Muscle of leg (tissue), 11 donors: ENCODE data around the gene LGALS7. TPM values are rescaled to one million over a fixed set of nuclear protein-coding genes. Genes with fewer than 3 reads are reported as not detected.
"Not testable (repeated sequence)": the region's sequence is repeated elsewhere in the genome, so short reads cannot be mapped to it uniquely, and the experiment has no call there.

Source experiments
- DNase-seq: peaks from one replicate; pipeline ENCODE4 v3.0.0; 2013
- H3K27ac ChIP-seq: one replicate; pipeline ENCODE4 v1.5.1; 2013; ENCODE audit warnings: mild to moderate bottlenecking, low read length, control low read depth
- H3K27me3 ChIP-seq: one replicate; pipeline ENCODE4 v1.6.1; 2013; ENCODE audit warnings: low read length; ENCODE audit not compliant: control insufficient read depth, insufficient read depth
- H3K36me3 ChIP-seq: one replicate; pipeline ENCODE4 v1.6.1; 2013; ENCODE audit warnings: low read length; ENCODE audit not compliant: control insufficient read depth, insufficient read depth
- H3K4me1 ChIP-seq: one replicate; pipeline ENCODE4 v1.6.1; 2013; ENCODE audit warnings: low read length; ENCODE audit not compliant: control insufficient read depth, insufficient read depth
- H3K4me3 ChIP-seq: one replicate; pipeline ENCODE4 v1.5.1; 2013; ENCODE audit warnings: low read length, control low read depth
- H3K9me3 ChIP-seq: replicated peaks from 2 replicates; pipeline ENCODE4 v1.6.1; 2013; ENCODE audit warnings: low read depth, low read length; ENCODE audit not compliant: control insufficient read depth
- WGBS: methylation state at CpG from one replicate; pipeline ENCODE4 v1.1.5; 2013; ENCODE audit warnings: missing lambda C conversion rate; ENCODE audit not compliant: insufficient coverage; 5-methylcytosine and 5-hydroxymethylcytosine counted together
- polyA plus RNA-seq, 8 donors: library from polyadenylated mRNA; unstranded; fragments of 120-200 nt; gene quantifications; one replicate each; pipeline versions ENCODE4 v1.2.1 to v1.2.3, GENCODE V29; 2013; ENCODE audit warnings: inconsistent platforms in 1 of 8, low replicate concordance in 1 of 8; ENCODE audit not compliant: insufficient read length in 8 of 8, insufficient read depth in 1 of 8
- total RNA-seq: library from RNA; stranded (reverse); fragments of 120-200 nt; gene quantifications from one replicate; pipeline ENCODE4 v1.2.4, GENCODE V29; 2013

LGALS7 gene
- total and polyA plus RNA-seq, 9 donors = 0.22 to 1.1 (median 0.84) TPM; not detected in 3

DNA sequence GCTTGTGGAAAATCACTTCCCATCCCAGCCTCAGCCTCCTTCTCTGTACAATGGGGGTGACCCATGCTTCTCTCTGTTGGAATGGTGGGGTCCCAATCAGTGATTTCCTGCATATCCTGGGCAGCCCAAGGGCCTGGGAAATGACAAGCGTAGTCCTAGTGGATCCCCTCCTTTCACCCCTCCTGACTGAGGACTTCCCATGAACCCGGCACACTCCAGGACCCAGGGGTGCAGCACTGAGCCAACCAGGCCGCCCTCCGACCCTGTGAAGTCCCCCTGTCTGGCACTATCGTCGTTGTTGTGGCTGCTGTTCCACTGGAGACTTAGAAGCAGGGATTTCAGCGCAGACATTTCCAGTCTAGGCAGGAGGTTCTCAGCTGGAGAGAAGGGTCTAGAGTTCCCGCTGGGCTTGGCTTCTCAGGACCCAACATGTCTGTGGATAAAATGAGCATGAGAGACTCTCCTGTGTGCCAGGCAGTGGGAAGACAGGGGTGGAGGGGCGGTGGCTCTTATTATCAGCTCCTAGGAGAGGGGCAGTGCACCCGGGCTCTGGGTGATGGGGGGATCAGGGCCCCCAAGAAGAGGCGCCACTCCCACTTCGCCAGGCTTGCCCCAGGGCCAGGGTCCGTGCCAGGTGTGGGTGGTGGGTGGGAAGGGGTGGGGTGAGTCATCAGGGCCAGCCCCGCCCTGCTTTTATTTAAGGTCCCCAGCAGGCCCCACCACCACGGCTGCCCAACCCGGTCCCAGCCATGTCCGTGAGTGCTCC, 15.3 kb upstream of the LGALS7 start, which contains the start of gene LGALS7B:
TSS of gene LGALS7B (plus strand) at position 723 of the 766 bp plus-strand sequence. CDS start at position 750, 27 bp downstream.
- H3K4me1 ChIP-seq = peaks cover 12% of the 10 kb centered on the region
- no peaks in the 10 kb centered on the region for H3K27me3 ChIP-seq
- no peaks in the 10 kb centered on the region for H3K9me3 ChIP-seq
- 46% methylated on average over 8 of the region's 17 CpGs for WGBS
- no peaks in the 10 kb centered on the region for H3K36me3 ChIP-seq
- no peak within 1 kb of the TSS for H3K27ac ChIP-seq
- H3K4me3 ChIP-seq = no peak within 1 kb of the TSS
- no peak for DNase-seq

DNA sequence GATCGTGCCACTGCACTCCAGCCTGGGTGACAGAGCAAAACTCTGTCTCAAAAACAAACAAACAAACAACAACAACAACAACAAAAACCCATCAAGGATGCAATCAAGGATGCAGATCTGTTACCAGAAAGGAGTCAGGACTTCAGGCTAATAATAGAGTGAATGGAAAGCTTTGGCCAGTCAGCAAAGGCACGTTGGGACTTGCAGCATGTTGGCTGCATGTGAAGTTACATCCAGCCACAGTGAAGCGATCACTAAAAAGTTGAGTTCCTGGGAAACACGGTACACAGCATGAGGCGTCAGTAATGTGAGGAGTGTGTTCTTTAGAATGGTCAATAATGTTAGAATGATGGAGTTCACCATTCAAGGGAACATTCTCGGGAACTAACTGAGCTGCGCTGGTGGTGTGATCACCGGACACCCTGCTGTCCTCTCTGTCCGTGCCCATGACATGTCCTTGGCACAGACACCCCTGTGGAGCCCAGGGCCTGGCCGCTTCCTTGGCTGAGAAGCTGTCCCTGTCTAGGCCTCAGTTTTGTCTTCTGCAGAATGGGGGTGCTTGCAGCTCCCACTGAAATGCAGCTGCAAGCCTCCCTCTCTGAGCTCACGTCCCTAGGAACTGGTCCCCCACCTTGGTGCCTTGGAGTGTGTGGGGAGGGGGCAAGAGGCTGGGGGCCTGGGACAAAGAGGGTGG, 13.4 kb upstream of the LGALS7 start:
- Histone ChIP-seq H3K9me3 (no peaks in the 10 kb centered on the region), H3K27ac (no peak overlapping the region), H3K4me1 (peaks cover 4% of the 10 kb centered on the region), H3K4me3 (no peak overlapping the region), H3K36me3 (no peaks in the 10 kb centered on the region), H3K27me3 (peaks cover 4% of the 10 kb centered on the region)
- WGBS = 70% methylated on average over 9 of the region's 11 CpGs
- no peak for DNase-seq

DNA sequence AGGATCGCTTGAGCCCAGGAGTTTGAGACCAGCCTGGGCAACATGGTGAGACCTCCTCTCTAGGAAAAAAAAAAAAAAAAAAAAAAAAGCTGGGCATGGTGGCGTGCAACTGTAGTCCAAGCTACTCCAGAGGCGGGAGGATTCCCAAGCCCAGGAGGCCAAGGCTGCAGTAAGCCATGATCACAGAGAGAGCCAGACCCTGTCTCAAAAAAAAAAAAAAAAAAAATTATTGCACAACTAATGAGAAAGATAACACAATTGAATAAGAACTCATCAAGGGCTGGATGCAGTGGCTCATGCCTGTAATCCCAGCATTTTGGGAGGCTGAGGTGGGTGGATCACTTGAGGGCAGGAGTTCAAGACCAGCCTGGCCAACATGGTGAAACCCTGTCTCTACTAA, 12.7 kb upstream of the LGALS7 start:
- not testable (repeated sequence) for H3K27me3 ChIP-seq, H3K9me3 ChIP-seq, H3K36me3 ChIP-seq, H3K4me1 ChIP-seq, DNase-seq, H3K27ac ChIP-seq, H3K4me3 ChIP-seq
- WGBS = no CpG with 5 or more reads among the region's 3 CpGs

DNA sequence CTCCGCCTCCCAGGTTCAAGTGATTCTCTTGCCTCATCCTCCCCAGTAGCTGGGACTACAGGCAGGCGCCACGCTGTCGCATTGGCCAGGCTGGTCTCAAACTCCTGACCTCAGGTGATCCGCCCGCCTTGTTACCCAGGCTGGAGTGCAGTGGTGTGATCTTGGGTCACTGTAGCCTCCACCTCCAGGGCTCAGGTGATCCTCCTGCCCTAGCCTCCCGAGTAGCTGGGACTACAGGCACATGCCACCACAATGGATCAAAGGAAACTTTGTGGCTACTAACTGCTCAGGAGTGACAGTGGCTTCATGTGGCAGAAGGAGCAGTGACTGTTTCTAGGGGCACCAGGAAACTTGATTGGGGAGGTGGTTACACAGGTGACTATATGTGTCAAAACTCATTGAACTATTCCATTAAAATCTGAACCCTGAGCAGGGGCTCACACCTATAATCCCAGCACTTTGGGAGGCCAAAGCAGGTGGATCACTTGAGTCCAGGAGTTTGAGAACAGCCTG, 11.9 kb upstream of the LGALS7 start:
- Histone ChIP-seq H3K36me3 (no peaks in the 10 kb centered on the region), H3K4me1 (peaks cover 4% of the 10 kb centered on the region), H3K4me3 (no peak overlapping the region), H3K27ac (no peak overlapping the region), H3K27me3 (peaks cover 10% of the 10 kb centered on the region), H3K9me3 (no peaks in the 10 kb centered on the region)
- WGBS = 93% methylated on average over 5 of the region's 7 CpGs
- no peak for DNase-seq

DNA sequence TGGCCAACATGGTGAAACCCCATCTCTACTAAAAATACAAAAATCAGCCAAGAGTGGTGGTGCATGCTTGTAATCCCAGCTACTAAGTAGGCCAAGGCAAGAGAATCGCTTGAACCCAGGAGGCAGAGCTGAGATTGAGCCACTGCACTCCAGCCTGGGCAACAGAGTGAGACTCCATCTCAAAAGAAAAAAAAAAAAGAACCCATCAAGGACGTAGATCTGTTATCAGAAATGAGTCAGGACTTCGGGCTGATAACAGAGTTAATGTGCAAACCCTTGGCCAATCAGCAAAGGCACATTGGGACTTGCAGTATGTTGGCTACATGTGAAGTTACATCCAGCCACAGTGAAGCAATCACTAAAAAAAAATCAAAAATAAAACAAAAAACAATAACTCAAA, 10.9 kb upstream of the LGALS7 start:
- 67% methylated on average over 1 of the region's 3 CpGs for WGBS
- H3K4me1 ChIP-seq = peaks cover 4% of the 10 kb centered on the region

DNA sequence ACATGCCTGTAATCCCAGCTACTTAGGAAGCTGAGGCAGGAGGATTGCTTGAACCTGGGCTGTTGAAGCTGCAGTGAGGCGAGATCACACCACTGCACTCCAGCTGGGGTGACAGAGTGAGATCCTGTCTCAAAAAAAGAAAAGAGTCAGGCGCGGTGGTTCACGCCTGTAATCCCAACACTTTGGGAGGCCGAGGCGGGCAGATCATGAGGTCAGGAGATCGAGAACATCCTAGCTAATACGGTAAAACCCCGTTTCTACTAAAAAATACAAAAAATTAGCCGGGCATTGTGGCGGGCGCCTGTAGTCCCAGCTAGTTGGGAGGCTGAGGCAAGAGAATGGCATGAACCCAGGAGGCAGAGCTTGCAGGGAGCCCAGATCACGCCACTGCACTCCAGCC, 8.9 kb upstream of the LGALS7 start:
- H3K4me3 ChIP-seq, H3K9me3 ChIP-seq, H3K4me1 ChIP-seq, DNase-seq, H3K36me3 ChIP-seq, H3K27ac ChIP-seq: not testable (repeated sequence)
- WGBS = 85% methylated on average over 4 of the region's 13 CpGs
- peaks cover 15% of the 10 kb centered on the region for H3K27me3 ChIP-seq

More for the DNA sequence above, 10.9 kb upstream of the LGALS7 start:
- no peak overlapping the region for H3K27ac ChIP-seq
- H3K9me3 ChIP-seq = no peaks in the 10 kb centered on the region
- H3K4me3 ChIP-seq = no peak overlapping the region
- no peaks in the 10 kb centered on the region for H3K36me3 ChIP-seq
- peaks cover 10% of the 10 kb centered on the region for H3K27me3 ChIP-seq
- DNase-seq = no peak

DNA sequence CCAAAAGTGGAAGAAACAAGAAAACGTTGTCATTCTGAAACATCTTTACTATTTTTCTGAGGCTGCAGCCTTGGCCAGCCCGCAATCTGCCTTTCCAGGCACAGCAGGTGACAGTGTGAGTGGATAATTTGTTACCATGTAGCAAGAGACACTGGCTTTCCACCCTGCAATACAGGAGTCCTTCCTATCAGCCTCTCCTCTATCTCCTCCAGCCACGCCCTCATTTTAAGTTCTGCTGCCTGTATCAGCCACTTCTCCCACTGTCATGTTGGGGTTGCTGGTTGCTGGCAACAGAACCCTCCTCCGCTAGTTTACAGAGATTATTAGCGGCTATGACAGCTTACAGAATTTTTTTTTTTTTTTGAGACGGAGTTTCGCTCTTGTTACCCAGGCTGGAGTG, 7.7 kb upstream of the LGALS7 start:
- H3K9me3 ChIP-seq = no peaks in the 10 kb centered on the region
- H3K27ac ChIP-seq = no peak overlapping the region
- H3K36me3 ChIP-seq = no peaks in the 10 kb centered on the region
- peaks cover 15% of the 10 kb centered on the region for H3K27me3 ChIP-seq
- WGBS = 93% methylated on average over 4 of the region's 7 CpGs
- no peaks in the 10 kb centered on the region for H3K4me1 ChIP-seq
- H3K4me3 ChIP-seq = no peak overlapping the region
- no peak for DNase-seq

DNA sequence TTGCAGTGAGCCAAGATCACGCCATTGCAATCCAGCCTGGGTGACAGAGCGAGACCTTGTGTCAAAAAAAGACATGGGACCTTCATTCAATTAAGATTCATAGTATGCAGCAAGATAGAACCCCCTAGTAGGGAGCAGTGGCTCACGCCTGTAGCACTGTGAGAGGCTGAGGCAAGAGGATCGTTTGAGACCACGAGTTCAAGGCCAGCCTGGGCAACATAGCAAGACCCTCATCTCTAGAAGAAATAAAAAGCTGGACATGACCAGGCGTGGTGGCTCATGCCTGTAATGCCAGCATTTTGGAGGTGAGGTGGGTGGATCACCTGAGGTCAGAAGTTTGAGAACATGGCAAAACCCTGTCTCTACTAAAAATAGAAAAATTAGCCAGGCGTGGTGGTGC, 7.1 kb upstream of the LGALS7 start:
- DNase-seq = no peak
- WGBS = 89% methylated on average over 6 of the region's 7 CpGs
- no peak overlapping the region for H3K4me3 ChIP-seq
- H3K27ac ChIP-seq = no peak overlapping the region
- no peaks in the 10 kb centered on the region for H3K36me3 ChIP-seq
- no peaks in the 10 kb centered on the region for H3K9me3 ChIP-seq
- H3K4me1 ChIP-seq = no peaks in the 10 kb centered on the region
- H3K27me3 ChIP-seq = peaks cover 15% of the 10 kb centered on the region

DNA sequence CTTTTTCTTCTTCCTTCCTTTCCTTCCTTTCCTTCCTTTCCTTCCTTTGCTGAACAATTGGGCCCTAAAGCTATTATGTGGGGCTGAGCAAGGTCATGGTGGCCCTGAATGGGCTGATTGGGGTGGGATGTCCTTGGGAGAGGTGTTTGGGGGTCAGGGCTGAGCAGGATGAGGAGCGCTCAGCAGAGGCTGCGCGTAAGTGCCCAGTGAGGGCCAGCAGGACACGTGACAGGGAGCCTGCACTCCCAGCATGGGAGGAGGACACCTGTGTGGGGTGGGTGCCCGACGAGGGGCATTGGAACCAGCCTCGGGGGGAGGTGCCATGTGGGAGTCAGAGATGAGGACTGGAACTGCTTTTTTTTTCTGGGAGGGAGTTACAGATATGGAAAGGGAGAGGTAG, 5.4 kb upstream of the LGALS7 start:
- no peaks in the 10 kb centered on the region for H3K36me3 ChIP-seq
- DNase-seq = no peak
- no peaks in the 10 kb centered on the region for H3K4me1 ChIP-seq
- H3K9me3 ChIP-seq = no peaks in the 10 kb centered on the region
- H3K27me3 ChIP-seq = peaks cover 15% of the 10 kb centered on the region
- no peak overlapping the region for H3K4me3 ChIP-seq
- 39% methylated on average over 7 of the region's 7 CpGs for WGBS
- H3K27ac ChIP-seq = no peak overlapping the region

DNA sequence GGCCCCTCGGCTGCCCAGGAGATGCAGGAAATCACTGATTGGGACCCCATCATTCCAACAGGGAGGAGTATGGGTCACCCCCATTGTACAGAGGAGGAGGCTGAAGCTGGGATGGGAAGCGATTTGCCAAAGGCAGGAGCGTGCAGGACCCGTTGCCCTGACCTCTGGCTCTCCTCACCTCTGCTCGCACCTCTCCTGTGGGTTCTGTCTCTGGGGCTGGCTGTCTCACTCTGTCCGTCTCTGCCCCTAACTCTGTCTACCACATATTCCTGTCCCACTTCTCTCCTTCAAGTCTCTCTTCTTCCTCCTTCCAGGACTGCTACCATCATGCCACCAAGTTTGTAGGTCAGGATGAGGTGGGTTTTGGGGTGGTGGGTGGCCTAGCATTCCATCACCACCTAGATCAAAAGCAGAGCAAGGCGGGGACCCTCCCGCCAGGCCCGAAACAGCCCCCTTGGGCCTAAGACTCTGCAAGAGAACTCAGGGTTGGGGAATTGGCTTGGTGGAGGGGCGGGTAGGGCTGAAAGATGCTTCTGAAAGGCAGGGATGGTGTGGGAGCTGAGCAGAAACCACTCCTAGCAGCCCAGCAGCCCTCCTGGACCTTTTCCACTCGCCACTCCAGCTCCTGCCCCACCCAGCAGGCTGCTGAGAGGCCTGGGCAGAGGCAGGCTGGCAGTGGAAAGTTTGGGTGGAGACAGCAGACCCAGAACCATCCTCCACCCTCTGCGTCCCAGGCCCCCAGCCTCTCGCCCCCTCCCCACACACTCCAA, 1.0 kb upstream of the LGALS7 start:
- H3K9me3 ChIP-seq = no peaks in the 10 kb centered on the region
- peaks cover 8% of the 10 kb centered on the region for H3K4me1 ChIP-seq
- no peak for DNase-seq
- 80% methylated on average over 5 of the region's 13 CpGs for WGBS
- H3K36me3 ChIP-seq = no peaks in the 10 kb centered on the region
- no peak overlapping the region for H3K27ac ChIP-seq
- H3K27me3 ChIP-seq = peaks cover 4% of the 10 kb centered on the region
- H3K4me3 ChIP-seq = no peak overlapping the region
